UCSD-AML1 (cell line): Measurements from ENCODE around the gene ZBTB25.

Experiments
- DNase-seq: peaks from one replicate; lab custom pipeline; 2025; ENCODE audit not compliant: unreplicated experiment; lab: John Stamatoyannopoulos, UW

Gene ZBTB25

GRCh38 chr14:64516969-64517368, 13.3 kb upstream of the ZBTB25 start:
- no peak for DNase-seq

- DNase-seq: no peak
Measured at GRCh38 chr14:64515053-64515452, 11.4 kb upstream of the ZBTB25 start.

- DNase-seq: no peak
Measured at GRCh38 chr14:64513271-64513670, 9.6 kb upstream of the ZBTB25 start.

- peak; percentile 20 for DNase-seq
Measured at GRCh38 chr14:64510825-64511671, 7.4 kb upstream of the ZBTB25 start.

GRCh38 chr14:64509036-64509435, 5.4 kb upstream of the ZBTB25 start:
- DNase-seq: no peak

- DNase-seq: no peak
Measured at GRCh38 chr14:64508215-64508776, 4.7 kb upstream of the ZBTB25 start.

- DNase-seq: no peak
Measured at GRCh38 chr14:64507376-64508156, 3.9 kb upstream of the ZBTB25 start.

GRCh38 chr14:64506721-64507120, 3.1 kb upstream of the ZBTB25 start:
- no peak for DNase-seq

- peak; percentile 74 for DNase-seq
Measured at GRCh38 chr14:64504897-64505794, 1.5 kb upstream of the ZBTB25 start.

- DNase-seq: peak; percentile 82
Measured at GRCh38 chr14:64504310-64504896, 765 bp upstream of the ZBTB25 start, which contains the start of gene ZBTB1. ZBTB1 (plus strand) TSS chr14:64504770; CDS start chr14:64521505, 16,735 bp downstream.

- DNase-seq: peak; percentile 24
Measured at GRCh38 chr14:64502887-64503433, 678 bp downstream of the ZBTB25 start.

GRCh38 chr14:64502456-64502855, 1.2 kb downstream of the ZBTB25 start:
- no peak for DNase-seq

GRCh38 chr14:64501411-64502171, 2.0 kb downstream of the ZBTB25 start:
- peak; percentile 25 for DNase-seq

- no peak for DNase-seq
Measured at GRCh38 chr14:64500088-64500487, 3.5 kb downstream of the ZBTB25 start.

GRCh38 chr14:64496764-64497163, 6.9 kb downstream of the ZBTB25 start:
- DNase-seq: no peak

- no peak for DNase-seq
Measured at GRCh38 chr14:64495252-64495651, 8.4 kb downstream of the ZBTB25 start.

- DNase-seq: no peak
Measured at GRCh38 chr14:64493455-64493854, 10.2 kb downstream of the ZBTB25 start.

- no peak for DNase-seq
Measured at GRCh38 chr14:64491637-64492036, 12.0 kb downstream of the ZBTB25 start.

GRCh38 chr14:64488590-64489099, 15.0 kb downstream of the ZBTB25 start:
- no peak for DNase-seq
